GM21737 (cell line): Measurements from ENCODE around the gene MGLL.
"Not testable (repeated sequence)": the region's sequence is repeated elsewhere in the genome, so short reads cannot be mapped to it uniquely, and the experiment has no call there.

Source experiments
- ATAC-seq: cut with Tn5 transposase; IDR thresholded peaks from one replicate; pipeline ENCODE4 v1.9.1; 2021; ENCODE audit warnings: mild to moderate bottlenecking, moderate library complexity; ENCODE audit not compliant: unreplicated experiment

Gene MGLL

DNA sequence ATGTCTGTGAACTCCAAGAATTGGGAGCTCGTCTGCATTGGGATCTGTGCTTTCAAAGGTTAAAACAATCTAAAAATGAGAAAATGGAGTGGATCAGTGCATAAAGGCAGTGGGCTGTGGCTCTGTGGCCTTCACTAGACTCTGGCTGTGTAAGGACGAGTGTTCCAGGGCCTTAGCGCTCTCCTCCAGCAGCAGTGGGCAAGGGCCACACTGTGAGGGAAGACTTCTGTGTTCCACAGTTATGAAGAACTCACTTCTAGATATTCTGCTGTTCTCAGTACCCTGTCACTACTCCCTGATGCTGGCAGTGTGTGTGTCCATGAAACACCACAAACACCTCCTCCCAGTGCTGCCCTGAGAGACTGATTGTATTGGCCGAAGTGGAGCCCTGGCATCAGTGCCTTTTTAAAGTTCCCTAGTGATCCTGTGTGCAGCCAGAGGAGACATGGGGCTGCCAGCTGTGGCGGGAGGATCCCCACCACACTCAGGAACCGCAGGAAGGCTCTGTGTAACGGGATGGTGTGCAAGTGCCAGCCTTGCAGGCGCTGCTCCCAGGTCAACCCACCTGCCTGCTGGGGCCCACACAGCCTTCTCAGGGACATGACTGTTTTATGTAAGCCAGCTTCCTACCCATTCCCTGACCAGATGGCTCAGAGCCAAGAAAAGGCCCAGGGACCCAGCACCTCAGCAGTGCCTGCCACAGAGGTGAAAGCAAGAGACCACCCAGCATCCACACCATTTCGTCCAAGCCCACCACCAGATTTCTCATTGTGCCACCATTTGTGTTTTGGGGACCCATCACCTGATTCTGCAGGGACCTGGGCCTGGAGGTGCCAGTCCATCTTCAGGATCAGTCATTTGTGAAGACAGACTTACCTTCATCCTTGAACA is 109.2 kb downstream of the MGLL start:
- no peak for ATAC-seq

GRCh38 chr3:127712461-127712860 is 109.9 kb downstream of the MGLL start:
- no peak for ATAC-seq

GRCh38 chr3:127711896-127712295 is 110.4 kb downstream of the MGLL start:
- ATAC-seq, result no peak

- ATAC-seq, result no peak
Measured at GRCh38 chr3:127711021-127711695, 111.2 kb downstream of the MGLL start.

GRCh38 chr3:127710155-127710941 is 112.0 kb downstream of the MGLL start:
- no peak for ATAC-seq

DNA sequence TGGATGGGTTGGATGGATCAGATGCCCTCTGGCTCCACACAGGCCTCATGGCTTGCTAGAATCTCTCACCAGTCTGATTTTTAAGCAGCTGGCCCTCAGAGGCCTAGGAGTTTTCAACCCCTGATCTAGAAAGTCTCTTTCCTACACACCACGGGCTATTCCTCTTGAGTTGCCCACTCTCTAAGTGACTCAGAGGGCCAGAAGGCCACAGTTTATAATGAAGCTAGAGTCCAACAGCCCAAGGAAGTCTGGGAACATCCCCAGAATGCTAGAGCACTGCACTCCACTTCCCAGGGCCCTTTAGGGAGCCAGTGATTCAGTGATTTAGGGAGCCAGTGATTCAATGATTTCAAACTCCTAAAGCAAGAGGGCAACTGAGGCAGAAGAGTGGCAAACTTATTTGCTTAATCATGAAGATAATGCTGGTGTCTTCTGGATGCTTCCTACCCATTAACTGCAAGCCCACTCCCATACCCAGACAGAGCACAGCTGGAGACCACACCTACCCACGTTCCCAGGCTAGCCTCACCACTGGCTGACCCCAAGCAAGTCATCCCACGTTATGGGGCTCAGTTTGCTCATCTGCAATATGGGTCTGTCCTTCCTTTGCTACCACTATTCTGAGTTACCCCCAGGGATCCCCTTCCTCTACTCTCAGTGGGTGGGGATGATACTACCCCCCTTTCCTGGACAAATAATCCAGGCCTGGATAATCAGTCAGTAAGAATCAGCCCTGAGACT is 112.8 kb downstream of the MGLL start:
- ATAC-seq, result no peak

- no peak for ATAC-seq
Measured at GRCh38 chr3:127708837-127709236, 113.5 kb downstream of the MGLL start.

- no peak for ATAC-seq
Measured at GRCh38 chr3:127707851-127708411, 114.4 kb downstream of the MGLL start.

- ATAC-seq, result no peak
Measured at GRCh38 chr3:127706785-127707351, 115.4 kb downstream of the MGLL start.

GRCh38 chr3:127706312-127706711 is 116.0 kb downstream of the MGLL start:
- no peak for ATAC-seq

- not testable (repeated sequence) for ATAC-seq
Measured at GRCh38 chr3:127704840-127705239, 117.5 kb downstream of the MGLL start.

GRCh38 chr3:127702151-127702578 is 120.2 kb downstream of the MGLL start:
- ATAC-seq, result no peak

- ATAC-seq, result no peak
Measured at GRCh38 chr3:127701280-127701911, 120.9 kb downstream of the MGLL start.

DNA sequence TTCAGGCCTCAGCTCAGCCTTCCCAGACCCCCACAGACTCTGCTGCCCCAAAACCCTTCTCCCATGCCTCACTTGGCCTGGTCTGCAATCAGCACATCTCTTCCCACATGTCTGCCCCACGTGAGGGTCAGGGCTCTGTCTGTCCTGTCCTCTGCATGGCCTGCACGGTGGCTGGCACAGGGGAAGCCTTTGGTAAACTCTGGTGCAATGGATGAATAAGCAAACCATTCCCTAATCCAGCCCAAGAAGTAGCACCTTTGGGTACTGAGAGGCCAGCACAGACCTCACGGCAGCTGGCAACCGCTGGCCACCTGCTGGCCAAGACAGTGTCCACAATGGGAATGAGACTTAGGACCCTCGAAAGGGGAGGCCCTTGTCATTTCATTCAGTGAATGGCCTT is 121.9 kb downstream of the MGLL start:
- ATAC-seq, result no peak

DNA sequence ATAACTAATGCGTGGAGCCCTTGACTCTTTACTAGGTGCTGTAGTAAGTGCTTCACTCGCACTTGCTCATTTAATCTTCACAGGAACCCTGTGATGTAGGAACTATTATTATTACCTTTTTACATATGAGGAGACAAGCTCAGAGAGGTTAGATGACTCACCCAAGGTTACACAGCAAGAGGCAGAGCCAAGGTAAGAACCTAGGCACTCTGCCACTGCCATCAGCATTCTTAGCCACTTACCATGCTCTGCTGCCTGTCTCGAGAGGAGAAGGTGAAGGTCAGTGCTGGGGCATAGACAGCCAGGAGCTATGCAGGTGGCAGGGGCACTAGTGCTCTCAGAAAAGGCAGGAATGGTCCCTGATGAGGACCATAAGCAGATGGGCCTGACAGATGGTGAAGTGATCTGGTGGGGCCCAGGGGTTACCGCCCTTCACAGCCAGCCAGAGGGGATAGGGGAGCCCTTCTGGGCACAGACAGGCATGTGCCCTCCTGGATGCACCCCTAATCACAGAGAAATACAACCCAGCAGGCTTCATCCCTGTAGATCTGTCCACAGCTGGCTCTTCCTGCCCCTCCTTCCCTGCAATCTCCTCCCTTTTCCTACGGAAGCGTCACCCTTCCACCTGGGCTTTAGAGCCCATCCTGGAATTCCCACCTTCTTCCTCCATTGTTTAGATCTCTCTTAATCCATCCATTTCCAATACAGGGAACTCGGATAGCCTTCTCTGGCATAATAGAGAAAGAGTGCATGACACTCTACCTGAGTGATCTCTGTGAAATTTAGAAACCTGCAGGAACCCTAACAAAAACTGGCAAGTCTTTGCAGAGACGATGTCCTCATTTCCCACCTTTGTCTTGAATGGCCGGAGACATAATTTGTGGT is 122.7 kb downstream of the MGLL start:
- ATAC-seq, result no peak

- no peak for ATAC-seq
Measured at GRCh38 chr3:127698691-127699415, 123.5 kb downstream of the MGLL start.

DNA sequence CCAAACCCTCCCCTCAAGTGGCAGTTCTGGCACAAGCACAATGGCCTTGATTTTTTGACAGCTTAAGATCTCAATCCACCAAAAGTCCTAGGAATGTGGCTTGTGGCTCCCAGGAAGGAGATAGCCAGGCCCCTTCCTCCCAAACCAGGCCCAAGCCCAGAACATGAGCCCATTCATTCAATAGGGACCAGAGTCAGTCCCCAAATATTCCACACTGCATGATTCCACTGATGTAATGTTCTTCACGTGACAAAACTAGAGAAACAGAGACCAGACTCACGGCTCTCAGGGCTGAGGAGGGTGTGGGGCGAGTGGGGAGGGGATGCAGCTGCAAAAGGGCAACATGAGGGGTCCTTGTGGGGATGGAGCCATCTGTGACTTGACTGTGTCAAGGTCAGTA is 124.0 kb downstream of the MGLL start:
- ATAC-seq, result no peak
